Measurements from ENCODE around the gene GNAI2. TPM values are rescaled to one million over a fixed set of nuclear protein-coding genes. Genes with fewer than 3 reads are reported as not detected.

Gene GNAI2
- total RNA-seq, 1 experiment from 2014 or later = 201 TPM

GRCh38 chr3:50196253-50196801, 39.7 kb upstream of the GNAI2 start:
- Histone ChIP-seq H3K27ac (no peak overlapping the region), H4K20me1 (ENCODE audit: insufficient read depth) (no peaks in the 10 kb centered on the region), H3K9me2 (ENCODE audit: insufficient read depth) (no peaks in the 10 kb centered on the region), H3F3A (ENCODE audit: insufficient read depth, low read depth) (0 out of 2 replicates have a peak, but pooled peaks cover 2% of the 10 kb centered on the region), H2AFZ (no peak overlapping the region), H3K36me3 (ENCODE audit: low read depth) (no peaks in the 10 kb centered on the region), H3K27me3 (ENCODE audit: insufficient read depth, low read depth) (no peaks in the 10 kb centered on the region), H3K79me2 (ENCODE audit: low read depth) (no peaks in the 10 kb centered on the region), H3K4me3 (no peak overlapping the region), H3K4me1 (replicated peaks; ENCODE audit: insufficient read depth) (0 out of 2 replicates have a peak, but pooled peaks cover 7% of the 10 kb centered on the region), H3K4me2 (no peak overlapping the region), H3K9me3 (ENCODE audit: insufficient read depth, low read depth) (no peaks in the 10 kb centered on the region)
- no TSS peak for BruUV-seq (replicated peaks)
- POLR2A ChIA-PET (ENCODE audit: unreplicated experiment) = interaction anchor here (0.8 kb wide), 1 partner anchor 323 kb away, joined by 4 read pairs; no protein-coding TSS in a partner anchor
- DNase-seq = no peak
- intact Hi-C loops (cut with micrococcal nuclease; ENCODE audit: unreplicated experiment) = no loop called here
- no peak for TF ChIP-seq CTCF (conservative IDR thresholded peaks at IDR 0.05)
- no peak for TF ChIP-seq EZH2 (IDR thresholded peaks at IDR 0.05; ENCODE audit: low read depth)
- CTCF ChIA-PET = interaction anchor here (0.5 kb wide), 1 partner anchor 414 kb away, joined by 3 read pairs; no protein-coding TSS in a partner anchor

GRCh38 chr3:50201573-50202315, 34.3 kb upstream of the GNAI2 start:
- H3K27ac ChIP-seq = no peak overlapping the region
- no peak overlapping the region for H3K4me3 ChIP-seq
- BruUV-seq (replicated peaks) = no TSS peak
- no peaks in the 10 kb centered on the region for H3F3A ChIP-seq (ENCODE audit: insufficient read depth, low read depth)
- H3K4me2 ChIP-seq = no peak overlapping the region
- H3K9me3 ChIP-seq (ENCODE audit: insufficient read depth, low read depth) = no peaks in the 10 kb centered on the region
- no peaks in the 10 kb centered on the region for H3K9me2 ChIP-seq (ENCODE audit: insufficient read depth)
- H3K4me1 ChIP-seq (replicated peaks; ENCODE audit: insufficient read depth) = no peaks in the 10 kb centered on the region
- intact Hi-C loops (cut with micrococcal nuclease; ENCODE audit: unreplicated experiment) = no loop called here
- TF ChIP-seq CTCF (conservative IDR thresholded peaks at IDR 0.05) (no peak), EZH2 (IDR thresholded peaks at IDR 0.05; ENCODE audit: low read depth) (no peak)
- no peaks in the 10 kb centered on the region for H4K20me1 ChIP-seq (ENCODE audit: insufficient read depth)
- H3K36me3 ChIP-seq (ENCODE audit: low read depth) = no peaks in the 10 kb centered on the region
- ChIA-PET CTCF (interaction anchor here (0.5 to 0.6 kb wide), 2 partner anchors 23 to 316 kb away, joined by 4 to 5 read pairs; no protein-coding TSS in a partner anchor), POLR2A (ENCODE audit: unreplicated experiment) (interaction anchor here (0.6 kb wide), 1 partner anchor 136 kb away, joined by 3 read pairs; no protein-coding TSS in a partner anchor)
- no peaks in the 10 kb centered on the region for H3K79me2 ChIP-seq (ENCODE audit: low read depth)
- peaks cover 21% of the 10 kb centered on the region; the same call in 1 of the 2 replicates for H3K27me3 ChIP-seq (ENCODE audit: insufficient read depth, low read depth)
- no peak overlapping the region for H2AFZ ChIP-seq
- no peak for DNase-seq

- DNase-seq = no peak
These were observed 33.5 kb upstream of the GNAI2 start for GRCh38 chr3:50202353-50203112.

More at GRCh38 chr3:50202353-50203112, 33.5 kb upstream of the GNAI2 start:
- Histone ChIP-seq H3K9me3 (ENCODE audit: insufficient read depth, low read depth) (no peaks in the 10 kb centered on the region), H3K9me2 (ENCODE audit: insufficient read depth) (no peaks in the 10 kb centered on the region), H3K27ac (no peak overlapping the region), H3K4me2 (no peak overlapping the region), H4K20me1 (ENCODE audit: insufficient read depth) (no peaks in the 10 kb centered on the region), H3K27me3 (ENCODE audit: insufficient read depth, low read depth) (peaks cover 21% of the 10 kb centered on the region; the same call in 1 of the 2 replicates), H3K4me3 (no peak overlapping the region), H3K4me1 (replicated peaks; ENCODE audit: insufficient read depth) (no peaks in the 10 kb centered on the region), H3K79me2 (ENCODE audit: low read depth) (no peaks in the 10 kb centered on the region), H2AFZ (no peak overlapping the region), H3F3A (ENCODE audit: insufficient read depth, low read depth) (no peaks in the 10 kb centered on the region), H3K36me3 (ENCODE audit: low read depth) (no peaks in the 10 kb centered on the region)
- ChIA-PET POLR2A (ENCODE audit: unreplicated experiment) (interaction anchor here (0.6 kb wide), 2 partner anchors 89 to 135 kb away, joined by 3 to 5 read pairs; no protein-coding TSS in a partner anchor), CTCF (interaction anchor here (0.5 to 0.6 kb wide), 2 partner anchors 24 to 316 kb away, joined by 4 to 5 read pairs; no protein-coding TSS in a partner anchor)
- BruUV-seq (replicated peaks) = no TSS peak
- intact Hi-C loops (cut with micrococcal nuclease; ENCODE audit: unreplicated experiment) = no loop called here
- TF ChIP-seq EZH2 (IDR thresholded peaks at IDR 0.05; ENCODE audit: low read depth) = no peak
- TF ChIP-seq CTCF (conservative IDR thresholded peaks at IDR 0.05) = no peak

Data from PC-9 (cell line).